Transverse colon (tissue), 4 donors: ENCODE data around the gene KRTCAP2.
A peak's percentile ranks its signal among the peaks of the same experiment; 100 is the strongest.

ENCODE experiments used
- CTCF ChIP-seq, 5 experiments: fragments of 200-600 bp in 3 of 5; fragments of 450-650 bp in 2 of 5; sonication (generic) in 3 of 5; IDR thresholded peaks; 1 replicate in 2 of 5; 2 replicates in 3 of 5; pipeline ENCODE4 v1.5.1; 2016 to 2017; ENCODE audit warnings: antibody characterized with exemption in 5 of 5, inconsistent platforms in 3 of 5, mild to moderate bottlenecking in 2 of 5, moderate library complexity in 1 of 5
- EP300 ChIP-seq: sonication (generic); formaldehyde crosslinking; IDR thresholded peaks from one replicate; pipeline ENCODE4 v1.6.1; 2017; ENCODE audit warnings: antibody characterized with exemption, low read depth
- POLR2A ChIP-seq: fragments of 450-650 bp; IDR thresholded peaks from one replicate; pipeline ENCODE4 v1.6.1; 2016; ENCODE audit warnings: antibody characterized with exemption, mild to moderate bottlenecking, moderate library complexity
- POLR2AphosphoS5 ChIP-seq, 3 donors: sonication (generic); formaldehyde crosslinking; IDR thresholded peaks; one replicate each; pipeline ENCODE4 v1.6.1; 2016; ENCODE audit warnings: antibody characterized with exemption in 3 of 3

GRCh38 chr1:155192346-155193274 lies 19.5 kb upstream of the KRTCAP2 start:
- TF ChIP-seq CTCF (IDR thresholded peaks at IDR 0.05) = no peak
- TF ChIP-seq POLR2A = peak; percentile 85
- TF ChIP-seq POLR2AphosphoS5 (IDR thresholded peaks at IDR 0.05) = peak in 2 of 3 donors; percentile 72 to 84
- TF ChIP-seq EP300 = no peak
